Stomach (tissue), 4 donors: Measurements from ENCODE around the gene COMMD1.

Experiments
- EP300 ChIP-seq: sonication (generic); formaldehyde crosslinking; IDR thresholded peaks from one replicate; pipeline ENCODE4 v1.6.1; 2017; ENCODE audit warnings: antibody characterized with exemption
- POLR2A ChIP-seq, 4 donors: fragments of 450-650 bp; IDR thresholded peaks; one replicate each; pipeline ENCODE4 v1.6.1; 2016; ENCODE audit warnings: antibody characterized with exemption in 4 of 4, control low read depth in 2 of 4, mild to moderate bottlenecking in 1 of 4, moderate library complexity in 1 of 4
- TF ChIP-seq, protein P1 (sequence below), 7 experiments: fragments of 450-650 bp in 4 of 7; fragments of 200-600 bp in 3 of 7; sonication (generic) in 3 of 7; IDR thresholded peaks; one replicate each; pipeline ENCODE4 v1.5.1; 2016 to 2019; ENCODE audit warnings: antibody characterized with exemption in 7 of 7, control low read depth in 2 of 7, mild to moderate bottlenecking in 1 of 7

DNA sequence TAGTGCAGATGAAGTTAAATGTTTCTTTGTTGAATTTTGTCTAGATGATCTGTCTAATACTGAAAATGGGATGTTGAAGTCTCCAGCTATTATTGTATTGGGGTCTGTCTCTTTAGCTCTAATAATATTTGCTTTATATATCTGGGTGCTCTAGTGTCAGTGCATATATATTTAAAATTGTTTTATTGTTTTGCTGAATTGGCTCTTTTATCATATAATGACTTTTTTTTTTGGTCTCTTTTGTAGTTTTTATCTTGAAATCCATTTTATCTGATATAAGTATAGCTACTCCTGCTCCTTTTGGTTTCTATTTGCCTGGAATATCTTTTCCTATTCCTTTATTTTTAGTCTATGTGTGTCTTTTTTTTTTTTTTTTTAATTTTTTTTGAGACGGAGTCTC is 79.2 kb downstream of the COMMD1 start:
- TF ChIP-seq, protein P1, sequence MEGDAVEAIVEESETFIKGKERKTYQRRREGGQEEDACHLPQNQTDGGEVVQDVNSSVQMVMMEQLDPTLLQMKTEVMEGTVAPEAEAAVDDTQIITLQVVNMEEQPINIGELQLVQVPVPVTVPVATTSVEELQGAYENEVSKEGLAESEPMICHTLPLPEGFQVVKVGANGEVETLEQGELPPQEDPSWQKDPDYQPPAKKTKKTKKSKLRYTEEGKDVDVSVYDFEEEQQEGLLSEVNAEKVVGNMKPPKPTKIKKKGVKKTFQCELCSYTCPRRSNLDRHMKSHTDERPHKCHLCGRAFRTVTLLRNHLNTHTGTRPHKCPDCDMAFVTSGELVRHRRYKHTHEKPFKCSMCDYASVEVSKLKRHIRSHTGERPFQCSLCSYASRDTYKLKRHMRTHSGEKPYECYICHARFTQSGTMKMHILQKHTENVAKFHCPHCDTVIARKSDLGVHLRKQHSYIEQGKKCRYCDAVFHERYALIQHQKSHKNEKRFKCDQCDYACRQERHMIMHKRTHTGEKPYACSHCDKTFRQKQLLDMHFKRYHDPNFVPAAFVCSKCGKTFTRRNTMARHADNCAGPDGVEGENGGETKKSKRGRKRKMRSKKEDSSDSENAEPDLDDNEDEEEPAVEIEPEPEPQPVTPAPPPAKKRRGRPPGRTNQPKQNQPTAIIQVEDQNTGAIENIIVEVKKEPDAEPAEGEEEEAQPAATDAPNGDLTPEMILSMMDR (IDR thresholded peaks at IDR 0.05), result no peak
- no peak for TF ChIP-seq EP300
- no peak for TF ChIP-seq POLR2A (IDR thresholded peaks at IDR 0.05)
